Measurements from ENCODE around the gene NPR2. TPM values are rescaled to one million over a fixed set of nuclear protein-coding genes. Genes with fewer than 3 reads are reported as not detected.

Gene NPR2
- polyA plus RNA-seq, 1 donor (not counting 4 experiments of a cell fraction or from before 2014, with no cell fraction given), result 5.0 TPM

DNA sequence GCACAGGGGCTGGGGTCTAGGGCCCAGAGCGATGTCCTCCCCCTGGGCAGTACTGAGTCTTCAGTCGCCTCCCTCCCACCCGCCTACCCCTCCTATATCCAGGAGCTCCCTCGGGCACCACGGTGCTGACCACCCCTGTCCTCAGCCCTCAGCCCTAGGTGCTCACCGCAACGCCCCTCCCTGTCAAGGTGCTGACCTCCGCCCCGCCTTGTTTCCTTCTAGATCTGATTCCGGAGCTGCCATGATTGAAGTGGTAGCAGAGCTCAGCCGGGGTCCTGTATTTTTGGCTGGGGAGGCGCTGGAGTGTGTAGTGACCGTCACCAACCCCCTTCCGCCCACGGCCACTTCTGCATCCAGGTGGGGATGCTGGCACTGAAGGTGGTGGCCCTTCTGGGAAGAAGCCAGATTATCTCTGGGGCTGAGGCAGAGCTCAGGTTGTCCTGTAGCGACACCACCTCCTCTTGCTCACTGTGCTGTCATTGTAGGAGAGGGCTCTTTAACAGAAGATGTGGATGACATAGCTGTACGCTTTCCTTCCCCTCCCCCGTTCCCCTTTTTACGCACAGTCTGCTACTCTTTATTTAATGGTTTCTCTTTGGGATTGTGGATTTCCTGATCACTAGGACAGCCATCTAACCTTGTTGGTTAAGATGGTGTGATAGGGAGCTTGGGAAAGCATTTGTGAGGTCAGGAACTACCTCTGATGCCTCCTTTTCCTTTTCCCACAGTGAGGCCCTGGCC, 41.7 kb upstream of the NPR2 start:
- FAIRE-seq, result peak; percentile 23
- no peak for TF ChIP-seq EZH2 (IDR thresholded peaks at IDR 0.05; ENCODE audit: low read length)
- TF ChIP-seq, protein P1, sequence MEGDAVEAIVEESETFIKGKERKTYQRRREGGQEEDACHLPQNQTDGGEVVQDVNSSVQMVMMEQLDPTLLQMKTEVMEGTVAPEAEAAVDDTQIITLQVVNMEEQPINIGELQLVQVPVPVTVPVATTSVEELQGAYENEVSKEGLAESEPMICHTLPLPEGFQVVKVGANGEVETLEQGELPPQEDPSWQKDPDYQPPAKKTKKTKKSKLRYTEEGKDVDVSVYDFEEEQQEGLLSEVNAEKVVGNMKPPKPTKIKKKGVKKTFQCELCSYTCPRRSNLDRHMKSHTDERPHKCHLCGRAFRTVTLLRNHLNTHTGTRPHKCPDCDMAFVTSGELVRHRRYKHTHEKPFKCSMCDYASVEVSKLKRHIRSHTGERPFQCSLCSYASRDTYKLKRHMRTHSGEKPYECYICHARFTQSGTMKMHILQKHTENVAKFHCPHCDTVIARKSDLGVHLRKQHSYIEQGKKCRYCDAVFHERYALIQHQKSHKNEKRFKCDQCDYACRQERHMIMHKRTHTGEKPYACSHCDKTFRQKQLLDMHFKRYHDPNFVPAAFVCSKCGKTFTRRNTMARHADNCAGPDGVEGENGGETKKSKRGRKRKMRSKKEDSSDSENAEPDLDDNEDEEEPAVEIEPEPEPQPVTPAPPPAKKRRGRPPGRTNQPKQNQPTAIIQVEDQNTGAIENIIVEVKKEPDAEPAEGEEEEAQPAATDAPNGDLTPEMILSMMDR (optimal IDR thresholded peaks at IDR 0.05 in 1 of 3, IDR thresholded peaks at IDR 0.05 in 1 of 3, conservative IDR thresholded peaks at IDR 0.05 in 1 of 3; ENCODE audit: extremely low read depth in 1 of 3, insufficient read depth in 2 of 3, low read length in 3 of 3), result peak in 1 of 3 experiments; percentile 23
- dilution Hi-C loops (cut with MboI; ENCODE audit: extremely low pct_ligation_motif_present, low sequenced_read_pairs), result no loop called here

DNA sequence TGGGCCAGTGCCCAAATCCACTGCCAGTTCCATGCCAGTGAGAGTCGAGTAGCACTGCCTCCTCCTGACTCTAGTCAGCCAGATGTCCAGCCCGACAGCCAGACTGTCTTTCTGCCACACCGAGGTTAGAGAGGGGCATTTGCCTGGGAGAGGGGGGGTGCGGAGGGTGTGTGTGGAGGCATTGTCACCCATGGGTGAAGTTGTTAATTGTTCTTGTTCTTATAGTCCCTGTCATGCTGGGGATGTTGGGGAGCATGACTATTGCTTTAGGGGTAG, 41.2 kb upstream of the NPR2 start:
- no peak overlapping the region for H3K27ac ChIP-seq (ENCODE audit: control insufficient read depth, insufficient read depth, low read length)
- no peaks in the 10 kb centered on the region for H3K27me3 ChIP-seq (ENCODE audit: control insufficient read depth, extremely low read depth, insufficient read depth, low read length)
- TF ChIP-seq EZH2 (IDR thresholded peaks at IDR 0.05; ENCODE audit: low read length), result no peak
- TF ChIP-seq, protein P1 (optimal IDR thresholded peaks at IDR 0.05 in 1 of 3, IDR thresholded peaks at IDR 0.05 in 1 of 3, conservative IDR thresholded peaks at IDR 0.05 in 1 of 3; ENCODE audit: extremely low read depth in 1 of 3, insufficient read depth in 2 of 3, low read length in 3 of 3), result no peak
- peak overlapping the region; percentile 65 for H3K4me2 ChIP-seq (ENCODE audit: control insufficient read depth, extremely low read depth, insufficient read depth, low read depth, low read length)
- H3K36me3 ChIP-seq (ENCODE audit: control insufficient read depth in 2 of 2, extremely low read depth in 1 of 2, insufficient read depth in 2 of 2, low read length in 2 of 2), result peaks cover 24 to 27% of the 10 kb centered on the region in 2 experiments
- dilution Hi-C loops (cut with MboI; ENCODE audit: extremely low pct_ligation_motif_present, low sequenced_read_pairs), result no loop called here
- H3K79me2 ChIP-seq (ENCODE audit: control insufficient read depth, insufficient read depth, low read length), result peaks cover 37% of the 10 kb centered on the region
- FAIRE-seq (no peak), DNase-seq (ENCODE audit: low read depth, low spot score) (no peak)
- H3K4me3 ChIP-seq (ENCODE audit: control insufficient read depth in 2 of 3, extremely low read depth in 1 of 3, insufficient read depth in 2 of 3, low read depth in 1 of 3, low read length in 3 of 3), result peak overlapping the region in 2 of 3 experiments; percentile 80
- peaks cover 24% of the 10 kb centered on the region for H3K4me1 ChIP-seq (ENCODE audit: control insufficient read depth, extremely low read depth, insufficient read depth, low read length)
- no peak overlapping the region for H2AFZ ChIP-seq (ENCODE audit: control insufficient read depth, low read length)
- peaks cover 3% of the 10 kb centered on the region for H3K9me1 ChIP-seq (ENCODE audit: control insufficient read depth, extremely low read depth, insufficient read depth, low read length)
- no peaks in the 10 kb centered on the region for H3K9me3 ChIP-seq (ENCODE audit: control insufficient read depth, low read depth, low read length)
- peak overlapping the region; percentile 76 for H3K9ac ChIP-seq (ENCODE audit: control insufficient read depth, extremely low read depth, insufficient read depth, low read length)
- peaks cover 5% of the 10 kb centered on the region for H4K20me1 ChIP-seq (ENCODE audit: control insufficient read depth, extremely low read depth, insufficient read depth, low read length)

More for the DNA sequence above, 41.7 kb upstream of the NPR2 start:
- H3K4me3 ChIP-seq (ENCODE audit: control insufficient read depth in 2 of 3, extremely low read depth in 1 of 3, insufficient read depth in 2 of 3, low read depth in 1 of 3, low read length in 3 of 3), result peak overlapping the region; percentile 73 to 80 (median 80)
- H3K9ac ChIP-seq (ENCODE audit: control insufficient read depth, extremely low read depth, insufficient read depth, low read length), result peak overlapping the region; percentile 76
- H3K27me3 ChIP-seq (ENCODE audit: control insufficient read depth, extremely low read depth, insufficient read depth, low read length), result no peaks in the 10 kb centered on the region
- peaks cover 38% of the 10 kb centered on the region for H3K79me2 ChIP-seq (ENCODE audit: control insufficient read depth, insufficient read depth, low read length)
- H3K9me3 ChIP-seq (ENCODE audit: control insufficient read depth, low read depth, low read length), result no peaks in the 10 kb centered on the region
- H4K20me1 ChIP-seq (ENCODE audit: control insufficient read depth, extremely low read depth, insufficient read depth, low read length), result peaks cover 5% of the 10 kb centered on the region
- DNase-seq (ENCODE audit: low read depth, low spot score), result no peak
- H3K27ac ChIP-seq (ENCODE audit: control insufficient read depth, insufficient read depth, low read length), result peak overlapping the region; percentile 48
- peaks cover 24% of the 10 kb centered on the region for H3K4me1 ChIP-seq (ENCODE audit: control insufficient read depth, extremely low read depth, insufficient read depth, low read length)
- H2AFZ ChIP-seq (ENCODE audit: control insufficient read depth, low read length), result peak overlapping the region; percentile 84
- peak overlapping the region; percentile 65 for H3K4me2 ChIP-seq (ENCODE audit: control insufficient read depth, extremely low read depth, insufficient read depth, low read depth, low read length)
- peaks cover 25 to 27% of the 10 kb centered on the region in 2 experiments for H3K36me3 ChIP-seq (ENCODE audit: control insufficient read depth in 2 of 2, extremely low read depth in 1 of 2, insufficient read depth in 2 of 2, low read length in 2 of 2)
- H3K9me1 ChIP-seq (ENCODE audit: control insufficient read depth, extremely low read depth, insufficient read depth, low read length), result peaks cover 3% of the 10 kb centered on the region

Data from keratinocyte (primary cell).